ENCODE data around the gene DIDO1. TPM values are rescaled to one million over a fixed set of nuclear protein-coding genes. Genes with fewer than 3 reads are reported as not detected.
A peak's percentile ranks its signal among the peaks of the same experiment; 100 is the strongest.

The DIDO1 gene
- total RNA-seq, 4 donors from 2014 or later: 49.5 to 75.8 (median 66.5) TPM

- no peaks in the 10 kb centered on the region for H3K9me3 ChIP-seq
- WGBS, 2 donors (ENCODE audit: low coverage in 1 of 2): 94 to 95% methylated on average over 3 to 7 of the region's 7 CpGs
- TF ChIP-seq, protein P1, sequence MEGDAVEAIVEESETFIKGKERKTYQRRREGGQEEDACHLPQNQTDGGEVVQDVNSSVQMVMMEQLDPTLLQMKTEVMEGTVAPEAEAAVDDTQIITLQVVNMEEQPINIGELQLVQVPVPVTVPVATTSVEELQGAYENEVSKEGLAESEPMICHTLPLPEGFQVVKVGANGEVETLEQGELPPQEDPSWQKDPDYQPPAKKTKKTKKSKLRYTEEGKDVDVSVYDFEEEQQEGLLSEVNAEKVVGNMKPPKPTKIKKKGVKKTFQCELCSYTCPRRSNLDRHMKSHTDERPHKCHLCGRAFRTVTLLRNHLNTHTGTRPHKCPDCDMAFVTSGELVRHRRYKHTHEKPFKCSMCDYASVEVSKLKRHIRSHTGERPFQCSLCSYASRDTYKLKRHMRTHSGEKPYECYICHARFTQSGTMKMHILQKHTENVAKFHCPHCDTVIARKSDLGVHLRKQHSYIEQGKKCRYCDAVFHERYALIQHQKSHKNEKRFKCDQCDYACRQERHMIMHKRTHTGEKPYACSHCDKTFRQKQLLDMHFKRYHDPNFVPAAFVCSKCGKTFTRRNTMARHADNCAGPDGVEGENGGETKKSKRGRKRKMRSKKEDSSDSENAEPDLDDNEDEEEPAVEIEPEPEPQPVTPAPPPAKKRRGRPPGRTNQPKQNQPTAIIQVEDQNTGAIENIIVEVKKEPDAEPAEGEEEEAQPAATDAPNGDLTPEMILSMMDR (IDR thresholded peaks at IDR 0.05): no peak
- TF ChIP-seq POLR2A (IDR thresholded peaks at IDR 0.05): no peak
- no peak for TF ChIP-seq POLR2AphosphoS5 (IDR thresholded peaks at IDR 0.05)
- no peak for TF ChIP-seq EP300 (IDR thresholded peaks at IDR 0.05)
These were observed 62.1 kb downstream of the DIDO1 start for GRCh38 chr20:62864207-62864606.

DNA sequence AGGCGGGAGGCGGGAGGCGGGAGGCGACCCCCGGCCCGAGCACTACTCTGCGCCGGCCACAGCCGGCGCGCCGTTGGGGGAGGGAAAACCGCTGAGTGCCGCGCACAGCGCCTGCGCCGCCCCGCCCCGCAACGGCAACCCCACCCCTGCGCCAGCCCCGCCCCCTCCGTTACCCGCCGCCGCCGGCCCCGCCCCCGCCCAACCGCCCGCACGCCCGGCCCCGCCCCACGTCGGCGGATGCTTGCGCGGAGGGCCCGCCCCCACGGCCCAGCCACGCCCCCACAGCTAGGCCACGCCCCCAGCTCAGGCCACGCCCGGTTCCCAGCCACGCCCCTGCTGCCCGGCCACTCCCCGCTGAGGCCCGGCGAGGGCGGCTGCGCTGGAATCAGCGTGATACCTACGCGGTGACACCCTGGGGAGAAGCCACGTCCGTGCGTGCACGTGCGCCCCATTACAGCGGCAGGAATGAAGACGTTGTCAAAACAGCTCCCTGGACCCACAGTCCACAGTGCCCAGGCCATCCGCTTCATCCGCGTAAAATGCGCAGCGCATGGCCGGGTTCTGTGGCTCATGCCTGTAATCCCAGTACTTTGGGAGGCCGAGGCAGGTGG is 64.5 kb downstream of the DIDO1 start, which contains the start of gene TCFL5:
TSS of gene TCFL5 (minus strand) at position 97 of the 611 bp plus-strand sequence. CDS start 152 bp downstream, outside the sequence.
- TF ChIP-seq POLR2A (IDR thresholded peaks at IDR 0.05) (no peak), EP300 (IDR thresholded peaks at IDR 0.05) (no peak), POLR2AphosphoS5 (IDR thresholded peaks at IDR 0.05) (peak; percentile 28)
- TF ChIP-seq, protein P1 (IDR thresholded peaks at IDR 0.05): no peak
- peak; percentile 91 for ATAC-seq
- Histone ChIP-seq H3K27ac (peak within 1 kb of the TSS in 3 of 4 donors; percentile 60 to 77 (median 64)), H3K4me1 (peaks cover 0 to 27% (median 7%) of the 10 kb centered on the region in 3 donors), H3K4me3 (peak within 1 kb of the TSS; percentile 30 to 56), H3K9me3 (no peaks in the 10 kb centered on the region), H3K36me3 (peaks cover 0 to 14% of the 10 kb centered on the region in 2 donors), H3K27me3 (no peaks in the 10 kb centered on the region)
- WGBS, 2 donors (ENCODE audit: low coverage in 1 of 2): no CpG with 5 or more reads among the region's 70 CpGs

More at GRCh38 chr20:62864207-62864606, 62.1 kb downstream of the DIDO1 start:
- H3K36me3 ChIP-seq: no peaks in the 10 kb centered on the region
- H3K4me1 ChIP-seq: peaks cover 0 to 24% (median 7%) of the 10 kb centered on the region in 3 donors
- H3K4me3 ChIP-seq: no peak overlapping the region
- no peaks in the 10 kb centered on the region for H3K27me3 ChIP-seq
- H3K27ac ChIP-seq: no peak overlapping the region
- no peak for ATAC-seq

DNA sequence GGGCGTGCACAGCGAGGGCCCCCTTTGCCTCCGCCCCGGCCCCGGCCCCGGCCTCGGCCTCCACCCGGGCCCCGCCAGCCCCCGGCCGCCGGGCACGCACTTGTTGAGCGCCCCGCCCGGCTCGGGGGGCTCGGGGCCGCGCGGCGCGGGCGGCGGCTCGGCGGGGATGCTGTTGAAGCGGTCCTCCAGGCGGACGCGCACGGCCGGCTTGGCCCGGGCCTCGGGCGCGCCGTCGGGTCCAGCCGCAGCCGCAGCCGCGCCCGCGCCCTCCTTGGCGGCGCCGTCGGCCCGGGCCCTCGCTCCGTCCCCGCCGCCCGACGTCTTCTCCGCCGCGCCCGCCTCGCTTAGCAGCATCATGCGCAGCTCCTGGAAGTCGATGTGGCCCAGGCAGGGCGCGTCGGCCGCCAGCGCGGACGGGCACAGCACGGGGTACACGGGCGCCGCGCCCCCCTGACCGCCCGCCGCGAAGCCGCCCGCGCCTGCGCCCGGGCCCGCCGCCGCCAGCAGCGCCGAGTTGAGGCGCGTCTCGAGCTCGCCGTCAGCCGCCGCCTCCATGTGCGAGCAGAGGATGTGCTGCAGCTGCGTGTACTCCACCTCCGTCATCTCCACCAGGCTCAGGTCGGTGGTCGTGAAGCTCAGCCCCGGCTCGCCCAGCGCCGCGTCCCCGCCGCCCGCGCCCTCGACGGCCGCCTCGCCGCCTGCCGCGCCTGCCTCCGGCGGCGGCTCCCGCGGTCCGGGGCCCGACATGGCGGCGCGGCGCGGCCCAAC is 65.2 kb downstream of the DIDO1 start:
- TF ChIP-seq POLR2AphosphoS5 (IDR thresholded peaks at IDR 0.05): no peak
- TF ChIP-seq, protein P1 (IDR thresholded peaks at IDR 0.05): no peak
- TF ChIP-seq EP300 (IDR thresholded peaks at IDR 0.05): no peak
- TF ChIP-seq POLR2A (IDR thresholded peaks at IDR 0.05): no peak
- ATAC-seq: peak; percentile 44
- H3K27me3 ChIP-seq: no peaks in the 10 kb centered on the region
- H3K36me3 ChIP-seq: peaks cover 0 to 21% of the 10 kb centered on the region in 2 donors
- WGBS, 2 donors (ENCODE audit: low coverage in 1 of 2): no CpG with 5 or more reads among the region's 129 CpGs
- peak overlapping the region; percentile 30 to 56 for H3K4me3 ChIP-seq
- H3K9me3 ChIP-seq: no peaks in the 10 kb centered on the region
- H3K27ac ChIP-seq: peak overlapping the region in 2 of 4 donors; percentile 51 to 55
- peaks cover 0 to 27% (median 7%) of the 10 kb centered on the region in 3 donors for H3K4me1 ChIP-seq

- Histone ChIP-seq H3K27me3 (no peaks in the 10 kb centered on the region), H3K27ac (no peak overlapping the region), H3K9me3 (no peaks in the 10 kb centered on the region), H3K36me3 (peaks cover 0 to 26% of the 10 kb centered on the region in 2 donors), H3K4me3 (peak overlapping the region in 1 of 2 donors; percentile 56), H3K4me1 (peaks cover 0 to 27% (median 7%) of the 10 kb centered on the region in 3 donors)
- 24 to 47% methylated on average over 2 to 5 of the region's 24 CpGs for WGBS, 2 donors (ENCODE audit: low coverage in 1 of 2)
- TF ChIP-seq, protein P1 (IDR thresholded peaks at IDR 0.05): no peak
- TF ChIP-seq EP300 (IDR thresholded peaks at IDR 0.05): no peak
- TF ChIP-seq POLR2A (IDR thresholded peaks at IDR 0.05): no peak
- TF ChIP-seq POLR2AphosphoS5 (IDR thresholded peaks at IDR 0.05): no peak
- no peak for ATAC-seq
These were observed 65.8 kb downstream of the DIDO1 start for GRCh38 chr20:62860391-62860923.
